ENCODE results near the gene VPS13D.

DNA sequence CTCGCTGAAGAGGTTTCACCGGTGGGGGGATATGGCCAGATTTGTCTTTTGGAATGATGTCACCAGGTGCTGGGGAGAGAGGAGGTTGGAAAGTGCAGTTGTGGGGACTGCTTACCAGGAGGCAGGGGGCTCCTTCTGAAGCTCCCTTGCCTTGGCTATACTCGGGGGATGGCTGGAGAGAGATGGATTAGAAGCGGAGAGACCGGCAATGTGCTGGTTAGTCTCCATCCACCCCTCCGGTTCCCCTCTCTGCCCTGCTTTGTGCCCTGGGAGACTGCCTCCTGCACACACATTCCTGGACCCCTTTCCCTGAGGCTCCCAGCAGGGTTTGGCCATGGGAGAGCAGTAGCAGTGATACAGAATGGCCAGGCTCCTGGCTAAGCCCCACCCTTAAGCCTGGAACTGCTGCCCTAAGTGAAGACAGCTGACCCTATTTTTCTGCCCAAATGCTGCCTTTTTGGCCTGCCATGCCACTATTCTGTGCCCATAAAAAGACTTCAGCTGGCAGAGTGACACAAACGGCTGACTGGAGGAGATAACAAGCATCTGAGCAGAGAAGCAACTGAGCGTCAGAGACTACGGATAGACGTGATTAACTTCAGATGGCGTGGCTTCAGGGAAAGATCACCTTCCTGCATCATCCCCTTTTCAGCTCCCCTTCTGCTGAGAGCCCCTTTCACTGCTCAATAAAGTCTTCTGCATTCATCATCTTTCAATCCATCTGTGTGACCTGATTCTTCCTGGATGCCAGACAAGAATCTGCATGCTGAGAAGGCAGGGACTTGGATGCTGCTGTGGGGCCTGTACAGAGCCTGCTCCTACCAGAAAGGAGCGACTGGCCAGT is 14.5 kb upstream of the VPS13D start:
- no peak for TF ChIP-seq EZH2 (IDR thresholded peaks at IDR 0.05; ENCODE audit: borderline replicate concordance, low read length)
- TF ChIP-seq, protein P1, sequence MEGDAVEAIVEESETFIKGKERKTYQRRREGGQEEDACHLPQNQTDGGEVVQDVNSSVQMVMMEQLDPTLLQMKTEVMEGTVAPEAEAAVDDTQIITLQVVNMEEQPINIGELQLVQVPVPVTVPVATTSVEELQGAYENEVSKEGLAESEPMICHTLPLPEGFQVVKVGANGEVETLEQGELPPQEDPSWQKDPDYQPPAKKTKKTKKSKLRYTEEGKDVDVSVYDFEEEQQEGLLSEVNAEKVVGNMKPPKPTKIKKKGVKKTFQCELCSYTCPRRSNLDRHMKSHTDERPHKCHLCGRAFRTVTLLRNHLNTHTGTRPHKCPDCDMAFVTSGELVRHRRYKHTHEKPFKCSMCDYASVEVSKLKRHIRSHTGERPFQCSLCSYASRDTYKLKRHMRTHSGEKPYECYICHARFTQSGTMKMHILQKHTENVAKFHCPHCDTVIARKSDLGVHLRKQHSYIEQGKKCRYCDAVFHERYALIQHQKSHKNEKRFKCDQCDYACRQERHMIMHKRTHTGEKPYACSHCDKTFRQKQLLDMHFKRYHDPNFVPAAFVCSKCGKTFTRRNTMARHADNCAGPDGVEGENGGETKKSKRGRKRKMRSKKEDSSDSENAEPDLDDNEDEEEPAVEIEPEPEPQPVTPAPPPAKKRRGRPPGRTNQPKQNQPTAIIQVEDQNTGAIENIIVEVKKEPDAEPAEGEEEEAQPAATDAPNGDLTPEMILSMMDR (IDR thresholded peaks at IDR 0.05; ENCODE audit: low read length): no peak
